GM18909 (cell line): Measurements from ENCODE around the gene SNED1.
"Not testable (repeated sequence)": the region's sequence is repeated elsewhere in the genome, so short reads cannot be mapped to it uniquely, and the experiment has no call there.

Experiments used
- ATAC-seq: cut with Tn5 transposase; IDR thresholded peaks from one replicate; pipeline ENCODE4 v1.9.1; 2021; ENCODE audit warnings: mild to moderate bottlenecking; ENCODE audit not compliant: unreplicated experiment, poor library complexity

SNED1 gene

DNA sequence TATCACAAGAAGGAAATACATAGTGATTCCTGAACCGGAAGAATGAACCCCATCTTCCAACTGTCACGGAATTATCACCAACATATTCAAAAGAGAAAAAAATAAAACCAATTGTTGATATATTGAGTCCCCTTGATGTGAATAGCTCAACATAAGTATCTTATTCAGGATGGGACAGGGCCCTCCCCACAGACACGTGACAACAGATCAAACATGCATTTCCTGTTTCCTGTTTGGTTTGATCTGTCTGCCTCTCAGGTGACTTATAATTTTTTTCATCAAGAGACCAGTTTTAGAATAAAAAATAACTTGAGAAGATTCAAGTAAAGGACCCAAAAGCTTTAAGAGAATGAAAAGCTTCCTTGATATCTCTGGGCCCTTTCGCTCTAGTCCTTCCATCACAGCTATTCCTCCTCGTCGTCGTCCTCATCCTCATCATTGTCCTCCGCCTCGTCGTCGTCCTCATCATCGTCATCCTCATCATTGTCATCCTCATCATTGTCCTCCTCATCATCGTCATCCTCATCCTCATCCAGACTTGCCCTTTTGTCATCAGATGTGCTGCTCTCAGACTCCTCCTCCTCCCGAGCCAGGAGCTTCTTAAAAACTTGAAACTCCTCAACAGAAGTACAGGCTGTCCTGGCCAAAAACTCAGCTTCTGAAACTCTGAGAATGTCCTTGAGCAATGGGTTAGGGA, 97.3 kb downstream of the SNED1 start:
- no peak for ATAC-seq

DNA sequence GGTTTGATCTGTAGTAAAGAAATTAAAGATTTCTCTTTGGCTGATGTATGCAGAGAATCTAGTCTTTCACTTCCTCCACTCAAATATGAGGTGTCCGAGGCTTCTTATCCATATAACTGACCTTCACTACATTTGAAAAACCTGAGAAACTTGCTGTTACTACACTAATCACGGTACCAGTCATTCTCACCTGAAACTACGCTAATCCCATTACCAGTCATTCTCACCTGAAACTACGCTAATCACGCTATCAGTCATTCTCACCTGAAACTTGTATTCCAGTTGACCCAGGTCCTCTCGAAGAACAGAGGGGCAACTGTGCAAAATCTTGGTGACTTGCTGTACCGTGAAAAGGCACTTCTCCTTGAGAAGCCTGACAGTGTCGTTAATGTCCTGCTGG, 98.6 kb downstream of the SNED1 start:
- ATAC-seq: no peak

GRCh38 chr2:241099246-241099645, 100.8 kb downstream of the SNED1 start:
- ATAC-seq: no peak

DNA sequence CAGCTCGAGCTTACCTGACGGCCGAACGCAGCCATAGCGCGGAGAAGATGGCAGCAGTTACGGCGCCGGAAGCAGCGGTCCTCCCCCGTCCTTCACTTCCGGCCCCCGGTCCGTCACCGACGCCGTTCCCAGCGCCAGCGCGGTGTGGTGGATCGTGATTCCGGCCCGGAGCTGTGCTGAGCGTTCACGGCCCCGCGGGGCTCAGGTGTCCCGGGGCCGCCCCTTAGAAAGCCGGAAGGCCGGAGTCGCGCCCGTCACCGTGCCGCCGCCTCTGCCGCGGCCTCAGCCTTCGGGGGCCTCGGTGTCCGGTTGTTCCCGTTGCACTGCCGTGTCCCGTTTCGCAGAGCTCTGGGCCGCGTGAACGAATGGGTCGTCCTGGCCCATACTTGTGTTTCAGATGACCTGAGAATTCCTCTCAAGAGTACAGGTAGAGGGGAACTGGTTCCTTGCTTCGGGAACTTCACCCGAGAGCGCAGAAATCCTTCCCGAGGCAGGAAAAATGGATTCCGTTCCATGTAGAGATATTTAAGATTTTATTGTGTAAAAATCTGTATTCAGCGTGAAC, 103.9 kb downstream of the SNED1 start, which contains the start of gene MTERF4:
MTERF4 (minus strand) TSS at position 49 of the 565 bp plus-strand sequence; CDS start at position 35, 14 bp downstream.
- peak; percentile 92 for ATAC-seq

DNA sequence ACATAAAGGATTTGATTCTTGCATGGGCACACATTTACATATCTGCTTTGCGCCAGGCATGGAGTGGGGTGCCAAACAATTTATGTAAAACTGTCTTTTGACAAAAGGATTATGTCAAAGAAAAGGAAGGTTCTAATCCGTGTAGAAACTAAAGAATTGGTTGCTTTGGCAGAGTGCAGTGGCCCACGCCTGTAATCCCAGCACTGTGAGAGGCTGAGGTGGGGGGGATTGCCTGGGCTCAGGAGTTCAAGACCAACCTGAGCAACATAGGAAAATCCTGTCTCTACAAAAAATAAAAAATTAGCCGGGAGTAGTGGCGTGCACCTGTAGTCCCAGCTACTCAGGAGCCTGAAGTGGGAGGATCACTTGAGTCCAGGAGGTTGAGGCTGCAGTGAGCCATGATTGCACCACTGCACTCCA, 104.8 kb downstream of the SNED1 start:
- no peak for ATAC-seq

DNA sequence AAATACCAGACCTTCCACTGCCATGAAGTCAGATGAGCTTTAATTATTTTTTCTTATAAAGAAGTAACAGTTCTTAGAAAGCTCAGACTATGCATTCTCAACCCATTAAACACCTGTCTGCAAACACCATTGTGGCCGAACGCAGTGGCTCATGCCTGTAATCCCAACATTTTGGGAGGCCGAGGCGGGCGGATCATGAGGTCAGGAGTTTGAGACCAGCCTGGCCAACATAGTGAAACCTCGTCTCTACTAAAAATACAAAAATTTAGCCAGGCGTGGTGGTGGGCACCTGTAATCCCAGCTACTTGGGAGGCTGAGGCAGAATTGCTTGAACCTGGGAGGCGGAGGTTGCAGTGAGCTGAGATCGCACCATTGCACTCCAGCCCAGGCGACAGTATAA, 106.2 kb downstream of the SNED1 start:
- ATAC-seq: not testable (repeated sequence)

DNA sequence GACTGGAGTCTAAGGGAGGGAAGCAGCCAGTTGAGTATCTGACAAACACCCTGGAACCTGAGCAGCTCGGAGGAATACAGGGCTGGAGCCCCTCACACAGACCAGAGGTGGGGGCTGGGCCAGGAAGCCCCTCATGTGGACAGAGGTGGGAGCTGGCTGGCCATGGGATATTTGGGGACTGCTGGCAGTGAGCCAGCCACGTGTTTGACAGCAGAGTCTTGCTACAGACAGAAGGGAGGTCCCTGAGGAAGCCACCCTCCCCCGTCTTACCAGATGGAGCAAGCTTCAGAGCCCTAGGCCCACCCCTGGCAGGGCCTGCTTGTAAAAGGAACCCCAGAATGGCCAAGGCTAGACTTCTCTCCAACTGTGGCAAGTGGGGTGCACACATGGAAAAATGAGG, 107.2 kb downstream of the SNED1 start:
- no peak for ATAC-seq

GRCh38 chr2:241107031-241107783, 108.8 kb downstream of the SNED1 start:
- ATAC-seq: no peak

GRCh38 chr2:241108271-241109209, 110.1 kb downstream of the SNED1 start:
- no peak for ATAC-seq

GRCh38 chr2:241109210-241110088, 111.0 kb downstream of the SNED1 start:
- no peak for ATAC-seq

DNA sequence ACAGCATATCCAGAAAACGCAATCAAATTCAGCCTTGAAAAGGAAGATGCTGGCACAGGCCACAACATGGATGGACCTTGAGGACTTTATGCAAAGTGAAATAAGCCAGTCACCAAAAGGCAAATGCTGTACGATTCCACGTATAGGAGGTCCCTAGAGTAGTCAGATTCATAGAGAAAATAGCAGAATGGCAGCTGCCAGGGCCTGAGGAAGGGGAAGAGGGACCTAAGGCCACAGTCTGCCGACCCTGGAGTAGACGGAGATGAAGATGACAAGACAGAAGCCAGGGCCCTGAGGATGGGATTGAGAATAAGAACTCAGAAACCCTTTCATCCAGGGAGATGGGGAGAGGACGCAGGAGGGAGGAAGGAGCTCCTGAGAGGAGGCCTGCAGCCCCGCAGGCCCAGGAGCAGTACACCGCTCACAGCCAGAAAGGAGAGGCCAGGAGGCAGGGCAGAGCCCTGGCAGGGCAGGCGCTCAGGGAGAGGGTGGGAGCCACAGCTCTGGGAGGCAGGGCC, 111.7 kb downstream of the SNED1 start:
- no peak for ATAC-seq

DNA sequence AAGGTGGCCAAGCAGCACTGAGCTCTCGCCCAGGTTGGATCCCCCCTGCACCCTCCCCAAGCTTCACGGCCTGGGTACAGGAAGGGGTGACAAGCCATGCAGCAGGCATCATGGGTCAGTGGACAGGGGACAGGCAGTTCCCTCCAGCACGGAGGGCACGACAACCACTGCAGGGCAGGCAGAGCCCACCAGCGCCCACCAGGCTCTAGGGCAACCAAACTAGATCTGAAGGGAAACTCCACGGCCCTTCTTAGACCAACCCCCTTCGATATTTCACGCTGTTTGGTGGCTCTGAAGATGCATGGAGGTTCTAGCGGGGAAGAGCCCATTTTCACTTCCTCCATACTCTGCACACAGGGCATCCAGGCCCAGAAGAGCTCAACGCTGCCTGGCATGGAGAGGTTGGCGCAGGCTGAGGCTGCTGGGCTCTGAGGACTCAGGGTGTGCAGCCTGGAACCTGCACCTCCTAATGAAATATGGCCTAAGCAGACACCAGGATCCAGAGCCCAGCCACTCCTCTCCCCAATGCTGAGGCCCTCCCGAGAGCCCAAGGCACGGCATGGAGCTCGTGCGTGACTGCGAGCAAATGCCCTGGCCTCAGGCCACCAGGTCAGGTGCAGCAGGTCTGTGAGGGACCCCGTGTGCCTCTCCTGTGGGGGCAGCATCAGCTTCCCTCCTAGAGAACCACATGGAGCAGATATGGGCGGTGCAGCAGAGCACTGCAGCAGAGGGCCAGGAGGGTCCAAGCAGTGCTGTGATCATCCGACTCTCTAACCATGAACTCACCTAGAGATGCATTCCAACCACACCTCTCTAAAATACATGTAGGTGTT, 112.4 kb downstream of the SNED1 start:
- peak; percentile 49 for ATAC-seq

- ATAC-seq: peak; percentile 37
Measured at GRCh38 chr2:241111440-241111805, 113.0 kb downstream of the SNED1 start.

GRCh38 chr2:241112046-241112445, 113.6 kb downstream of the SNED1 start:
- ATAC-seq: no peak

GRCh38 chr2:241112592-241112991, 114.2 kb downstream of the SNED1 start:
- ATAC-seq: no peak

- no peak for ATAC-seq
Measured at GRCh38 chr2:241114836-241115235, 116.4 kb downstream of the SNED1 start.

DNA sequence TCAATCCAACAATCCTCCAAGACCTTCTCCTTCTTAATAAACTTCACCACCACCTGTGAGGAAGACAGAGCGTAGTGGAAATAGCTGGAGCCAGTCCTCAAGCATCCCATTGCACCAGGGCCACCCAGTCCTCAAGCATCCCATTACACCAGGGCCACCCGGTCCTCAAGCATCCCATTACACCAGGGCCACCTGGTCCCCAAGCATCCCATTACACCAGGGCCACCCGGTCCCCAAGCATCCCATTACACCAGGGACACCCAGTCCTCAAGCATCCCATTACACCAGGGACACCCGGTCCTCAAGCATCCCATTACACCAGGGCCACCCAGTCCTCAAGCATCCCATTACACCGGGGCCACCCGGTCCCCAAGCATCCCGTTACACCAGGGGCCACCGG, 116.9 kb downstream of the SNED1 start:
- ATAC-seq: no peak
